SK-N-SH treated with all-trans-retinoic acid at 6 μM for 48 hours (cell line): ENCODE results near the gene PPP2R3B.

Experiments
- ATAC-seq: fragments of 200-7000 bp; cut with Tn5 transposase; 3 replicates; pipeline ENCODE4 v1.9.1; 2020; ENCODE audit warnings: mild to moderate bottlenecking, moderate library complexity
- ARNTL ChIP-seq: fragments of 450-650 bp; formaldehyde crosslinking; IDR thresholded peaks from 2 replicates; pipeline ENCODE4 v1.5.0; 2020; ENCODE audit warnings: low read depth, mild to moderate bottlenecking, moderate library complexity, borderline replicate concordance
- BACH2 ChIP-seq: fragments of 250-450 bp; sonication (Bioruptor Pico); IDR thresholded peaks from 2 replicates; pipeline ENCODE4 v1.9.0; 2021; ENCODE audit warnings: mild to moderate bottlenecking, borderline replicate concordance
- CREB5 ChIP-seq: fragments of 250-450 bp; sonication (Bioruptor Pico); IDR thresholded peaks from 2 replicates; pipeline ENCODE4 v1.5.1; 2020; ENCODE audit warnings: low read depth, mild to moderate bottlenecking, moderate library complexity
- CSDC2 ChIP-seq: fragments of 250-450 bp; sonication (Bioruptor Pico); IDR thresholded peaks from 2 replicates; pipeline ENCODE4 v1.5.0; 2020; ENCODE audit warnings: mild to moderate bottlenecking, moderate library complexity
- CSRNP3 ChIP-seq: fragments of 250-450 bp; sonication (Bioruptor Pico); IDR thresholded peaks from 2 replicates; pipeline ENCODE4 v1.5.1; 2021; ENCODE audit warnings: mild to moderate bottlenecking, moderate library complexity
- ESRRG ChIP-seq: fragments of 250-450 bp; sonication (Bioruptor Pico); IDR thresholded peaks from 2 replicates; pipeline ENCODE4 v1.6.1; 2021; ENCODE audit warnings: mild to moderate bottlenecking
- GLIS3 ChIP-seq: fragments of 250-450 bp; sonication (Bioruptor Pico); IDR thresholded peaks from 2 replicates; pipeline ENCODE4 v1.5.0; 2020; ENCODE audit warnings: mild to moderate bottlenecking, moderate library complexity
- ISL1 ChIP-seq: fragments of 250-450 bp; sonication (Bioruptor Pico); IDR thresholded peaks from 2 replicates; pipeline ENCODE4 v2.1.2; 2022; ENCODE audit warnings: mild to moderate bottlenecking, moderate library complexity
- OSR1 ChIP-seq: fragments of 250-450 bp; sonication (Bioruptor Pico); IDR thresholded peaks from 2 replicates; pipeline ENCODE4 v1.8.0; 2022; ENCODE audit warnings: moderate library complexity, mild to moderate bottlenecking, inconsistent platforms
- POU6F1 ChIP-seq: fragments of 250-450 bp; sonication (Bioruptor Pico); IDR thresholded peaks from 2 replicates; pipeline ENCODE4 v1.8.0; 2021; ENCODE audit warnings: low read depth, mild to moderate bottlenecking, moderate library complexity, borderline replicate concordance
- RARB ChIP-seq: fragments of 250-450 bp; sonication (Bioruptor Pico); IDR thresholded peaks from 2 replicates; pipeline ENCODE4 v1.8.0; 2021; ENCODE audit warnings: mild to moderate bottlenecking, moderate library complexity
- TCF4 ChIP-seq: fragments of 250-450 bp; sonication (Bioruptor Pico); IDR thresholded peaks from 2 replicates; pipeline ENCODE4 v1.8.0; 2021; ENCODE audit warnings: mild to moderate bottlenecking, moderate library complexity, borderline replicate concordance
- TSHZ2 ChIP-seq: fragments of 250-450 bp; sonication (Bioruptor Pico); IDR thresholded peaks from 2 replicates; pipeline ENCODE4 v1.5.0; 2020; ENCODE audit warnings: mild to moderate bottlenecking, moderate library complexity
- ZFP3 ChIP-seq: fragments of 250-450 bp; sonication (Bioruptor Pico); IDR thresholded peaks from 2 replicates; pipeline ENCODE4 v1.5.0; 2020; ENCODE audit warnings: mild to moderate bottlenecking, moderate library complexity
- ZFP30 ChIP-seq: fragments of 450-650 bp; formaldehyde crosslinking; IDR thresholded peaks from 2 replicates; pipeline ENCODE4 v1.5.0; 2022; ENCODE audit warnings: mild to moderate bottlenecking, moderate library complexity
- ZNF565 ChIP-seq: fragments of 450-650 bp; formaldehyde crosslinking; conservative IDR thresholded peaks from 2 replicates; pipeline ENCODE4 v1.5.0; 2020; ENCODE audit warnings: low read depth, mild to moderate bottlenecking, moderate library complexity
- ZNF70 ChIP-seq: fragments of 450-650 bp; formaldehyde crosslinking; IDR thresholded peaks from 2 replicates; pipeline ENCODE4 v1.5.0; 2020; ENCODE audit warnings: mild to moderate bottlenecking, moderate library complexity

PPP2R3B gene

GRCh38 chrX:288561-288991, 98.1 kb downstream of the PPP2R3B start:
- no peak for TF ChIP-seq CSRNP3 (CRISPR knock-in tag)
- TF ChIP-seq CREB5, result no peak
- no peak for ATAC-seq

GRCh38 chrX:287670-288069, 99.0 kb downstream of the PPP2R3B start:
- TF ChIP-seq TSHZ2 (CRISPR knock-in tag) (no peak), CSDC2 (CRISPR knock-in tag) (no peak), TCF4 (CRISPR knock-in tag) (no peak), CSRNP3 (CRISPR knock-in tag) (no peak), POU6F1 (CRISPR knock-in tag) (no peak), CREB5 (no peak), ZNF565 (CRISPR knock-in tag) (no peak), ISL1 (CRISPR knock-in tag) (no peak), BACH2 (CRISPR knock-in tag) (no peak), ESRRG (CRISPR knock-in tag) (no peak), ZFP30 (no peak), ZFP3 (CRISPR knock-in tag) (no peak), ARNTL (CRISPR knock-in tag) (no peak)
- ATAC-seq, result no peak

GRCh38 chrX:285076-285677, 101.5 kb downstream of the PPP2R3B start:
- no peak for ATAC-seq
- no peak for TF ChIP-seq RARB
- no peak for TF ChIP-seq ZNF70 (CRISPR knock-in tag)
- TF ChIP-seq GLIS3, result no peak
- no peak for TF ChIP-seq ISL1 (CRISPR knock-in tag)
- no peak for TF ChIP-seq ARNTL (CRISPR knock-in tag)
- TF ChIP-seq OSR1, result no peak
- TF ChIP-seq BACH2 (CRISPR knock-in tag), result no peak
- TF ChIP-seq TCF4 (CRISPR knock-in tag), result no peak
- TF ChIP-seq, all 23 proteins: peak for 0
